ENCODE data around the gene RAB4A. TPM values are rescaled to one million over a fixed set of nuclear protein-coding genes. Genes with fewer than 3 reads are reported as not detected.
A peak's percentile ranks its signal among the peaks of the same experiment; 100 is the strongest.

The RAB4A gene
- polyA plus RNA-seq, 10 donors = 48.2 to 63.0 (median 55.2) TPM

GRCh38 chr1:229240532-229240931 lies 30.4 kb upstream of the RAB4A start:
- no peak for DNase-seq

GRCh38 chr1:229241390-229241789 lies 29.5 kb upstream of the RAB4A start:
- DNase-seq = no peak

DNA sequence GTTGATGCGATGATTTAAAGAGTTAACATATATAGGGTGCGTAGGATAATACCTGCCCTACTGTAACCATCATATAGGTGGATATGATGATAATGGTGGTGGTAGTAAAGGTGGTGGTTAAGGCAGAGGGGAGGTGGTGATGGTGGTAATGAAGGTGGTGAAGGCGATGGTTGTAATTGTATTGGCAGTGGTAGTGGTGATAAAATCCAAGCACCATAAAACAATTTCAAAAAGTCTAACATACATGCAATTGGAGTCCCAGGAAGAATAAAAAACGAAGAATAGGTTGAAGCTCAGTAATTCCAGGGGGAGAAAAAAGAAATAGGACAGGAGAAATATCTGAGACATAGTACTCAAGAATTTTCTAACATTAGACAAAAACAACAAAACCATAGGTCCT lies 27.3 kb upstream of the RAB4A start:
- no peak for DNase-seq

DNA sequence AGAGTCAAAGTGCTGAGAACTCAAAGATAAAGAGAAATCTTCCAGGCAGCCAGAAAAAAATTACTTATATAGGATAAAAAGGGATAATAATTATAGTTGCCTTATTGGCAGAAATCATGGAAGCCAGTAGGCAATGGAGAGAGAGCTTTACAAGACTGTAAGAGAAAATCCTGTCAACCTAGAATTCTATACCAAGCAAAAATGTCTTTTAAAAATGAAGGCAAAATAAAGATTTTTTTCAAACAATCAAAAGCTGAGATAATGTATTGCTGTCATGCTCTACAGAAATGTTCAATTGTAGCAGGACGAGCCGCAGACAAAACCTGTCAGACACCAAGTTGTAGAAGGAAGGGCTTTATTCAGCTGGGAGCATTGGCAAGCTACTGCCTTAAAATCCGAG lies 26.8 kb upstream of the RAB4A start:
- no peak for DNase-seq

- no peak for DNase-seq
Measured at GRCh38 chr1:229247871-229248270, 23.0 kb upstream of the RAB4A start.

- DNase-seq = no peak
Measured at GRCh38 chr1:229248821-229249817, 21.8 kb upstream of the RAB4A start.

- DNase-seq = no peak
Measured at GRCh38 chr1:229249854-229250644, 20.9 kb upstream of the RAB4A start.

- DNase-seq = no peak
Measured at GRCh38 chr1:229251185-229251584, 19.7 kb upstream of the RAB4A start.

DNA sequence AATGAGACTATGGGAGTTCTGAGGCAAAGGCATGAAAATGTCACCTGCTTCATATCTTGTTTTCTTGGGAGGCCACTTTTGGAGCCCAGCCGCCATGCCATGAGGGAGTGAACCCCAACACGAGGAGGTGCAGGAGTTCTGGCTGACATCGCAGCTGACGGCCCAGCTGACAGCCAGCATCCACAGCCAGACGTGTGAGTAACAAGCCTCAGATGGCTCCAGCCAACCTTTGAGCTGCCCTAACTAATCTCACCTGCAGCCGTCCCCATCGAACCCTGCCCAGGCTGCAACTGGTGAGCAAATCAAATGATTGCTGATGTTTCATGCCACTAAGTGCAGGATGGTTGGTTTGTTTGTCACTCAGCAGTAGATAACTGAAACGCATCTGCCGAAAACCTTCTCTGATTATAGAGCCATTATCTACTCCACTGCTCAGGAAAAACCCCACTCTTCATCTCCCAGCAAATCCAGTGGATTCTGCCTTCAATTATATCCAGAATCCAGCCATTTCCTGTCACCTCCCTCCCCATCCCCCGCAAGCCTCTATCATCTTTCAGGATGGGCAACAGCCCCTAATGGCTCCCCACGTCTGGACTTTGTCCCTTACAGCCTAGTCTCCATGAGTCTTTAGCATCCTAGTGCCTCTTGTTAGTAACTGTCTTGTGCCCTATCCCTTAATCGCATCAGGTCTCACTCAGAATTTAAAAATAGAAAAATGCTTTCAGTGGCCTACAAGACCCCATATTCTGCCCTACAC lies 18.5 kb upstream of the RAB4A start:
- no peak for DNase-seq

DNA sequence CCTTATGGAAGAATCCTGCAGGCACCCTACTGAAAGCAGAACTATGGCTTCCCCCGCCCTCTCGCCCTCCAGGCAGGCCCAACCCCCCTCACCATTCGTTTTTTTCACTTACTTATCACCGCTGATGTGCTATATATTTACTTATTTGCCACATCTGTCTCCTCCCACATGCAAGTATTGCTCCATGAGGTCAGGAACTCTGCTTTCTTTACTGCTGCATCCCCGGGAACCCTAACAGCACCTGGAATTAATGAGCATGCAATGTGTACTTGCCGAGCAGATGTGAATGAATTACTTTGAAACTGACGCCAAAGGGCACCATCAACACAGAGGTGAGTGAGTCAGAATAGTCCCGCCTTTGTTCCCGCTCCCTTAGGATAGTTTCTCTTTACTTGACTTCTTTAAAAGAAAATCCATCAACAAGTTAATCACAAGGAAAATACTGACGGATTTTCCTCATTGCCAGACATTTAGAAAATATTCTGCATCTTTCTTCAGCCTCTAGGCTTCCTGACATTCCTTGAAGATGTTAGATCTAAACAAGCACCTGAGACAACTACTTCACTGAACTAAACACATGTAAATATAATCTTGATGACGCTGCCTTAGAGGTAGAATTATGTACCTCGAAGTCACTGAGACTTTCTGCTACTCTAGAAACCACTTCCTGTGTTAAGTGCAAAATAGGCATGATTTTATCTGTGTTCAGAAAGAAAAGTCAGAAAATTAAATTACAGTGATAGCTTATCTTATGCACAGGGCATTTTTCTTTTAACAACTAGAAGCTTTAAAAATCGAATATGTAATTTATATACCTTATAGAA lies 17.5 kb upstream of the RAB4A start:
- DNase-seq = no peak

GRCh38 chr1:229254910-229255541 lies 15.9 kb upstream of the RAB4A start:
- peak in 1 of 3 donors; percentile 54 for DNase-seq

DNA sequence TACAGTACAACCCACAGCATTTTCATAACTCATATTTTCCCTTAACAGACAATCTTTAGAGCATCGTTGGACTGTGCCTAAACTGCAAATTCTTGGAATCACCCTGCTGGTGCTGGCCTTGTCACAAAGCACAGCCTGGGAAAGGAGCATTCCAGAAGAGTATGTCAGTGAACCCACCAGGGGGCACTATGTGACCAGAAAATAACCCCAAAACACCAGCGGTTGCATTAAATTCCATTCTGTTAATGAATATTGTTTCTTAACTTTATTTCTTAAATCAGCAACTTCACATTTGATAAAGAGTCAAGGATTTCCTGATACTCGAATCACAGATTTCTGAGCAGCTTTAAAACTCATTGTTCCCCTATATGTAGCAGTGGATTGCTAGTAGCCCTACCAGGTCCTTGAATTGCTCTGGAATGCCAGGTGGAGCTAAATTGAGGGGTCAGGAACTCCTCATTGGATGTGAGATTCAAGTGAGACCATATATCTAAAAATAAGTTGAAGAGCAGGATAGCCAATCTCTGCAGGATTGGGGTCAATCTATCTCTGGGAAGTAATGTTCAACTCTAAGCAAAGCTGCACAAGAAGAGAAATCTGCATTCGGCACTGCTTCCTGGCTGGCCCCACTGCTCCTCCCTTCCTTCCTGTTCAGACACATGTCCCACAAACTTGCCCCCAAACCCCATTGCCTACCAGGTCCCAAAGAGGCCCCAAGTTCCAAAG lies 12.7 kb upstream of the RAB4A start:
- DNase-seq = peak; percentile 62 to 81 (median 71)

DNA sequence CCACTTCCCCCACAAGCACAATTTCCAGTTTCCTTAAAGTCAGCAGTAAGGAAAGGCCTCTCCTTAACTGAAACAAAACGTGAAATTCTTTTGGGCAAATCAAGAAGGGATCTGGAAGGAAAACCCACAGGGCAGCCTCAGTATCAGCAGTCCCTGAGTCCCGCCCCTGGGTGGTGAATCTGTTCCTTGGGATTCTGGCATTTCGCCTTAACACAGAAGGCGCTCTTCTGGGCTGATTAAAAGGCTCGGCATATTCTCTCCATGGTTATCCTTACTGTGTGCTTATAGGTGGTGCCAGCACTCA lies 12.2 kb upstream of the RAB4A start:
- no peak for DNase-seq

DNA sequence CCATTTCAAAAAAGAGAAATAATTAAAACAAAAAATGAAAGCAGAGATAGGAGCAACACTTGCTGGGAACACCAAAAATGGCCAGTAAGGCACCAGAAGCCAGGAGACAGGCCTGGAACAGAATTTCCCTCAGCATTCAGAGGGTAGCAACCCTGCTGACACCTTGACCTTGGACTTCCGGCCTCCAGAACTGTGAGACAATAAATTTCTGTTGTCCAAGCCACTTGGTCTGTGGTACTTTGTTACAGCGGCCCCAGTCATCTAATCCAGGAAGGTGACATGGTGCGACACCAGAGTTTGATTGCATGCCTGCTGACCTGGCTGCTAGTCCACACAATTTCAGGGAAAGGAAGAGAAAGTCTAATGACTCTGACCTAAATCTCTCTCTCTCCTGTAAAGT lies 10.6 kb upstream of the RAB4A start:
- DNase-seq = no peak

DNA sequence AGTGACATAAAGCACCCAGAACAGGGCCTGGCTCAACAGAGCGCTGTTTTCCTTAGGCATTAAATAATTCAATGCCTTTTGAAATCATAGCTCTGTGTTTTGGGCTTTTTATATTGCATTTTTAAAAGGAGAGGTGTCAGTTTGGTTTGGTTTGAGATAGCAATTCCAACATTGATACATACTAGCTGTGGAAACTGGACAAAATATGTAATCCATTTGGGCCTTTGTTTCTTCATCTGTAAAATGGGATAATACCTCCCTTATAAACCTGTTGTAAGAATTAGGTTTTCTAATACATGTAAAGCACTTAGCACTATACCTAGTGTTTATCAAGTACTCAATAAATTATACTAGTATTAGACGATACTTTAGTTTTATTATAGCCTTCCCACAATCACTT lies 8.7 kb upstream of the RAB4A start:
- no peak for DNase-seq

DNA sequence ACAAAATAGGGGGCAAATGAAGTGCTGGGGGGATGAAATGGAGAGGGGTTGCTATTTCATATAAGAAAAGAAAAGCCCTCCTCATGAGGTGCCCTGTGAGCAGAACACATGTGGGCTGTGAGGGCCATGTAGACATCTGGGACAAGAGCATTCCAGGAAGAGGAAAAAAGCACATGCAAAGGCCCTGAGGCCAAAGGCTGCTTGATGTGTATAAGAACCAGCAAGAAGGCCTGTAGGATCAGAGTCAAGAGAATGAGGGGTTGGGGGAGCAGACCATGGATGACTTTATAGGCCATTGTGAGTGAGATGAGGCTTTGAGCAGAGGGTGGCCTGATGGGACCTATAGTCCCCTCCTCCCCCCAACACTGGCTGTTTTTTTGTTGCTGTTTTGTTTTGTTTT lies 7.7 kb upstream of the RAB4A start:
- DNase-seq = no peak

GRCh38 chr1:229264068-229264467 lies 6.8 kb upstream of the RAB4A start:
- no peak for DNase-seq

DNA sequence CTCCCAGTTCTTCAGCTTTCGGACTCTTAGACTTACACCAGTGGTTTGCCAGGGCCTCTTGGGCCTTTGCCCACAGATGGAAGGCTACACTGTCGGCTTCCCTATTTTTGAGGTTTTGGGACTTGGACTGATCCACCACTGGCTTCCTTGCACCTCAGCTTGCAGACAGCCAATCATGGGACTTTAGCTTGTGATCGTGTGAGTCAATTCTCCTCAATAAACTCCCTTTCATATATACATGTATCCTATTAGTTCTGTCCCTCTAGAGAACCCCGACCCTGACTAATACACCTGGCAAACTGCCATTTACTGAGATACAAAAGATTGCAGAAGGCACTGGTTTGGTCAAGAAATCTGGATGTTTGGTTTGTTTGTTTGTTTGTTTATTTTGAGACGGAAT lies 6.4 kb upstream of the RAB4A start:
- DNase-seq = no peak

- no peak for DNase-seq
Measured at GRCh38 chr1:229266274-229266673, 4.6 kb upstream of the RAB4A start.

DNA sequence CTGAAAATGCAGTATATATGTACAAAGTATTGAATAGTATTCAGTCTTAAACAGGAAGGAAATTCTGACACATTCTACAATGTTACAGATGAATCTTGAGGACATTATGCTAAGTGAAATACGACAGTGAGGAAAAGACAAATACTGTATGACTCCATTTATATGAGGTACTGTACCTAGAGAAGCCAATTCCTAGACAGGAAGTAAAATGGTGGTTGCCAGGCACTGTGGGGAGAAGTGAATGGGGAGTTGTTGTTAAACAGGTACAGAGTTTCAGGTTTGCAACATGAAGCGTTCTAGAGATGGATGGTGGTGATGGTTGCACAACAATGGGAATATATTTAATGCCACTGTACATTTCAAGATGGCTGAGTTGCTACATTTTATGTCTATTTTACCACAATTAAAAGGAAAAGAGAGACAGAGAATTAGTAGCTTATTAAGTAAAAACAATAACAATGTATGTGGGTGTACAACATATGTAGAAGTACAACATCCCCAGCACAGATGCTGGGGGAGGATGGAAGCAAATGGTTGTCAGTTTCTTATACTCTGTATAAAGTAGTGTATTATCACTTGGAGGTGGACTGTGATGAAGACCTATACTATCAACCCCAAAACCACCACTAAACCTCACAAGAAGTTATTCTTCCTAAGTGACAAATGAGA lies 3.9 kb upstream of the RAB4A start:
- no peak for DNase-seq

All from muscle of back (tissue), 11 donors.